T-helper 2 cell treated with Interferon-gamma antibody and Interleukin-4, amounts not matched to agents 100 ng/mL and 5 ng/mL, for 36 hours (primary cell): ENCODE measurements around the gene VASN. TPM values are rescaled to one million over a fixed set of nuclear protein-coding genes. Genes with fewer than 3 reads are reported as not detected.
"Not testable (repeated sequence)": the region's sequence is repeated elsewhere in the genome, so short reads cannot be mapped to it uniquely, and the experiment has no call there.

ENCODE experiments used
- intact Hi-C: fragments of 100-400 bp; cut with micrococcal nuclease; formaldehyde crosslinking; loops from one replicate; pipeline ENCODE4 v1.15.1; 2023
- total RNA-seq: library from RNA; stranded (reverse); gene quantifications from 2 replicates; pipeline ENCODE4 v1.2.3, GENCODE V29; 2022

VASN gene
- not detected in 2 replicates for total RNA-seq

- intact Hi-C loops, result no loop called here
These were observed at the start of gene VASN for GRCh38 chr16:4371357-4372000. VASN (plus strand) TSS chr16:4371848; CDS start chr16:4380878, 9,030 bp downstream.

GRCh38 chr16:4322121-4323052 lies 49.3 kb upstream of the VASN start:
- intact Hi-C loops, result no loop called here

- intact Hi-C loops, result no loop called here
These were observed 48.4 kb upstream of the VASN start for GRCh38 chr16:4323071-4323844.

- intact Hi-C loops, result no loop called here
These were observed 47.7 kb upstream of the VASN start for GRCh38 chr16:4323845-4324488.

- intact Hi-C loops, result no loop called here
These were observed 47.0 kb upstream of the VASN start for GRCh38 chr16:4324492-4325252.

- intact Hi-C loops, result no loop called here
These were observed 46.3 kb upstream of the VASN start for GRCh38 chr16:4325253-4325758.

- intact Hi-C loops, result no loop called here
These were observed 44.1 kb upstream of the VASN start for GRCh38 chr16:4327386-4328045.

GRCh38 chr16:4328046-4328781 lies 43.4 kb upstream of the VASN start:
- intact Hi-C loops, result no loop called here

- intact Hi-C loops, result no loop called here
These were observed 42.6 kb upstream of the VASN start for GRCh38 chr16:4328782-4329775.

GRCh38 chr16:4330277-4330874 lies 41.3 kb upstream of the VASN start:
- intact Hi-C loops, result loop anchor here (1.0 kb wide), 1 partner anchor 42 kb away; no protein-coding TSS in a partner anchor

- intact Hi-C loops, result no loop called here
These were observed 39.6 kb upstream of the VASN start for GRCh38 chr16:4332083-4332482.

- intact Hi-C loops, result no loop called here
These were observed 38.9 kb upstream of the VASN start for GRCh38 chr16:4332623-4333307.

GRCh38 chr16:4333308-4333638 lies 38.4 kb upstream of the VASN start:
- intact Hi-C loops, result no loop called here

GRCh38 chr16:4333714-4334113 lies 37.9 kb upstream of the VASN start:
- intact Hi-C loops, result not testable (repeated sequence)

- intact Hi-C loops, result no loop called here
These were observed 36.7 kb upstream of the VASN start for GRCh38 chr16:4334724-4335495.
